HepG2 (cell line): ENCODE data around the gene EPB41L2. TPM values are rescaled to one million over a fixed set of nuclear protein-coding genes. Genes with fewer than 3 reads are reported as not detected.
A peak's percentile ranks its signal among the peaks of the same experiment; 100 is the strongest.

Experiments
- ASH2L ChIP-seq: fragments of 300-600, 200-600 bp; sonication (generic); IDR thresholded peaks from 2 replicates; pipeline ENCODE4 v1.7.0; 2017; ENCODE audit warnings: low read depth, mild to moderate bottlenecking, moderate library complexity, mixed read lengths, low read length; ENCODE audit not compliant: insufficient read length
- DMTF1 ChIP-seq: sonication (generic); formaldehyde crosslinking; IDR thresholded peaks from 2 replicates; pipeline ENCODE4 v1.4.0; 2020; ENCODE audit warnings: mild to moderate bottlenecking, missing genetic modification reagents
- EHMT2 ChIP-seq: fragments of 200-600 bp; sonication (generic); IDR thresholded peaks from 2 replicates; pipeline ENCODE4 v1.7.0; 2017; ENCODE audit warnings: antibody characterized with exemption, low read depth, low read length, borderline replicate concordance
- ELF3 ChIP-seq: IDR thresholded peaks from 2 replicates; pipeline ENCODE4 v1.6.1; 2016; ENCODE audit warnings: missing genetic modification reagents, missing compliant biosample characterization
- HNRNPUL1 ChIP-seq: fragments of 200-400 bp; formaldehyde crosslinking; IDR thresholded peaks from 2 replicates; pipeline ENCODE4 v1.6.1; 2017; ENCODE audit warnings: low read depth, mild to moderate bottlenecking, low read length, moderate library complexity
- KAT8 ChIP-seq: IDR thresholded peaks from 2 replicates; pipeline ENCODE4 v1.6.1; 2016; ENCODE audit warnings: missing genetic modification reagents, missing compliant biosample characterization
- KDM4B ChIP-seq: sonication (generic); formaldehyde crosslinking; IDR thresholded peaks from 2 replicates; pipeline ENCODE4 v1.4.0; 2020; ENCODE audit warnings: missing genetic modification reagents
- MAFF ChIP-seq: IDR thresholded peaks from 2 replicates; pipeline ENCODE4 v1.6.1; 2011; ENCODE audit warnings: low read depth, low read length, improper control_type of control experiment
- NFYC ChIP-seq: IDR thresholded peaks from 2 replicates; pipeline ENCODE4 v1.6.1; 2016; ENCODE audit warnings: missing genetic modification reagents, missing compliant biosample characterization
- PAXIP1 ChIP-seq: sonication (generic); formaldehyde crosslinking; conservative IDR thresholded peaks from 2 replicates; pipeline ENCODE4 v1.4.0; 2020; ENCODE audit warnings: mild to moderate bottlenecking, missing genetic modification reagents, moderate library complexity
- PHF5A ChIP-seq: IDR thresholded peaks from one replicate; pipeline ENCODE4 v1.6.1; 2018; ENCODE audit warnings: low read depth, missing genetic modification reagents; ENCODE audit not compliant: unreplicated experiment
- RARG ChIP-seq: sonication (generic); formaldehyde crosslinking; IDR thresholded peaks from 2 replicates; pipeline ENCODE4 v1.4.0; 2020; ENCODE audit warnings: low read depth, mild to moderate bottlenecking, missing genetic modification reagents
- RELA ChIP-seq: sonication (generic); formaldehyde crosslinking; IDR thresholded peaks from 2 replicates; pipeline ENCODE4 v1.4.0; 2020; ENCODE audit warnings: missing genetic modification reagents
- SNRNP70 ChIP-seq: fragments of 200-400 bp; formaldehyde crosslinking; IDR thresholded peaks from 2 replicates; pipeline ENCODE4 v1.6.1; 2017; ENCODE audit warnings: mild to moderate bottlenecking, low read depth, low read length, moderate library complexity
- ZFP36L2 ChIP-seq: sonication (generic); formaldehyde crosslinking; IDR thresholded peaks from 2 replicates; pipeline ENCODE4 v1.4.0; 2020; ENCODE audit warnings: missing genetic modification reagents
- ZKSCAN1 ChIP-seq: fragments of 150-350 bp; IDR thresholded peaks from 2 replicates; pipeline ENCODE4 v1.6.1; 2014; ENCODE audit warnings: low read length
- ZNF280B ChIP-seq: sonication (generic); formaldehyde crosslinking; IDR thresholded peaks from 2 replicates; pipeline ENCODE4 v1.5.0; 2020; ENCODE audit warnings: missing genetic modification reagents, mild to moderate bottlenecking, borderline replicate concordance
- ZNF503 ChIP-seq: sonication (generic); formaldehyde crosslinking; IDR thresholded peaks from 2 replicates; pipeline ENCODE4 v1.4.0; 2020; ENCODE audit warnings: missing genetic modification reagents
- ZNF513 ChIP-seq: sonication (generic); formaldehyde crosslinking; conservative IDR thresholded peaks from 2 replicates; pipeline ENCODE4 v1.5.0; 2020; ENCODE audit warnings: missing genetic modification reagents
- ZNF530 ChIP-seq: sonication (generic); formaldehyde crosslinking; IDR thresholded peaks from 2 replicates; pipeline ENCODE4 v1.5.0; 2020; ENCODE audit warnings: low read depth, mild to moderate bottlenecking, missing genetic modification reagents
- ZNF737 ChIP-seq: sonication (generic); formaldehyde crosslinking; IDR thresholded peaks from 2 replicates; pipeline ENCODE4 v1.5.0; 2020; ENCODE audit warnings: missing genetic modification reagents, mild to moderate bottlenecking, borderline replicate concordance
- polyA plus RNA-seq, 8 experiments: library from polyadenylated mRNA; depleted of rRNA in 3 of 8; stranded (reverse) in 7 of 8; unstranded in 1 of 8; fragments of >200 nt; fragmentation: Illumina TruSeq in 4 of 8; extraction: Trizol in 4 of 8; gene quantifications; 2 replicates each; pipeline versions ENCODE4 v1.2.1 to v1.2.3, GENCODE V29; 2011 to 2016; ENCODE audit warnings: low read depth in 4 of 8, missing spikeins in 1 of 8, mixed read lengths in 1 of 8; ENCODE audit not compliant: insufficient read depth in 1 of 8
- total RNA-seq, 5 experiments: library from RNA; depleted of rRNA; stranded (reverse); fragments of >200 nt; fragmentation: Illumina TruSeq; extraction: Trizol; gene quantifications; 2 replicates each; pipeline ENCODE4 v1.2.3, GENCODE V29; 2016; ENCODE audit warnings: low read depth in 1 of 5

The EPB41L2 gene
- total and polyA plus RNA-seq, 2 of the 13 experiments (the other 11 are each of a cell fraction or from before 2014, with no cell fraction given): 41.7 to 56.4 TPM

- TF ChIP-seq DMTF1 (CRISPR knock-in tag): no peak
- no peak for TF ChIP-seq ELF3 (CRISPR knock-in tag)
- TF ChIP-seq KAT8 (CRISPR knock-in tag): no peak
- TF ChIP-seq ASH2L: peak; percentile 72
- no peak for TF ChIP-seq ZNF737 (CRISPR knock-in tag)
- TF ChIP-seq ZFP36L2 (CRISPR knock-in tag): no peak
- TF ChIP-seq ZNF513 (CRISPR knock-in tag): no peak
- no peak for TF ChIP-seq ZKSCAN1
- TF ChIP-seq KDM4B (CRISPR knock-in tag): no peak
- TF ChIP-seq ZNF503 (CRISPR knock-in tag): peak; percentile 3; the same call in 1 of the 2 replicates
- peak; percentile 8 for TF ChIP-seq PAXIP1 (CRISPR knock-in tag)
- no peak for TF ChIP-seq SNRNP70
- TF ChIP-seq EHMT2: peak; percentile 78; the same call in 1 of the 2 replicates
- TF ChIP-seq HNRNPUL1: no peak
- no peak for TF ChIP-seq ZNF530 (CRISPR knock-in tag)
- TF ChIP-seq PHF5A (CRISPR knock-in tag): no peak
- no peak for TF ChIP-seq MAFF
- no peak for TF ChIP-seq ZNF280B (CRISPR knock-in tag)
- TF ChIP-seq NFYC (CRISPR knock-in tag): no peak
- TF ChIP-seq RELA (CRISPR knock-in tag): no peak
- TF ChIP-seq RARG: 0 out of 2 replicates have a peak, but pooled peaks have one; percentile 31
These were observed 23.7 kb downstream of the EPB41L2 start (continued) for GRCh38 chr6:131039345-131039680.
